HepG2 (cell line): ENCODE data around the gene ALPI. TPM values are rescaled to one million over a fixed set of nuclear protein-coding genes. Genes with fewer than 3 reads are reported as not detected.

Experiments
- ATAC-seq: fragments of 200-7000 bp; cut with Tn5 transposase; 3 replicates; pipeline ENCODE4 v1.9.1; 2020; ENCODE audit warnings: mild to moderate bottlenecking, moderate library complexity
- BruUV-seq: library from RNA; stranded (reverse); fragments of 400-500 nt; replicated peaks from 2 replicates; lab custom pipeline; 2021; lab: Mats Ljungman, UMichigan
- CTCF ChIA-PET: fragments of 300-600 bp; formaldehyde crosslinking; extraction: SDS; loops from one replicate; lab custom pipeline; 2021; ENCODE audit warnings: low total read pairs, inconsistent platforms, low intra/inter-chr PET ratio; lab: Yijun Ruan, JAX
- POLR2A ChIA-PET: fragments of 350-600 bp; sonication (Branson Sonifier 250); formaldehyde crosslinking; loops from one replicate; lab custom pipeline; 2020; ENCODE audit warnings: antibody characterized with exemption, inconsistent platforms; lab: Yijun Ruan, JAX
- DNase-seq: peaks from one replicate; pipeline ENCODE4 v3.0.0-alpha.2; 2015; ENCODE audit warnings: low spot score
- FAIRE-seq: peaks from 3 replicates; lab custom pipeline; 2011; peaks lifted over from hg19 to GRCh38; lab: Jason Lieb, UNC
- H2AFZ ChIP-seq: one replicate; pipeline ENCODE4 v1.6.1; 2011; ENCODE audit warnings: low read length, inconsistent platforms
- H3K27ac ChIP-seq: fragments of 300-600 bp; 3 replicates; pipeline ENCODE4 v1.8.0; 2011; ENCODE audit warnings: mixed run types, mild to moderate bottlenecking, mixed read lengths, low read length, inconsistent platforms; ENCODE audit not compliant: insufficient read depth; ENCODE audit errors: extremely low read length
- H3K27me3 ChIP-seq, 2 experiments: fragments of 200-600 bp in 1 of 2; 2 replicates in 1 of 2; 3 replicates in 1 of 2; pipeline versions ENCODE4 v1.6.0 to v1.8.0; 2011; ENCODE audit warnings: low read length in 2 of 2, mild to moderate bottlenecking in 2 of 2, moderate library complexity in 2 of 2, inconsistent platforms in 1 of 2; ENCODE audit not compliant: insufficient read depth in 2 of 2, control insufficient read depth in 1 of 2
- H3K36me3 ChIP-seq, 2 experiments: fragments of 200-600 bp in 1 of 2; replicated peaks in 1 of 2; 2 replicates in 1 of 2; 3 replicates in 1 of 2; pipeline versions ENCODE4 v1.5.1 to v1.8.0; 2011; ENCODE audit warnings: low read length in 2 of 2, inconsistent platforms in 1 of 2; ENCODE audit not compliant: insufficient read depth in 2 of 2, control insufficient read depth in 1 of 2
- H3K4me1 ChIP-seq: 2 replicates; pipeline ENCODE4 v1.5.1; 2012; ENCODE audit warnings: low read length, inconsistent platforms; ENCODE audit not compliant: insufficient read depth
- H3K4me2 ChIP-seq: 2 replicates; pipeline ENCODE4 v1.6.0; 2011; ENCODE audit warnings: low read depth, low read length, inconsistent platforms
- H3K4me3 ChIP-seq, 3 experiments: fragments of 200-600 bp in 1 of 3; sonication (generic), shearing (Covaris generic) in 1 of 3; replicated peaks in 1 of 3; 2 replicates each; pipeline ENCODE4 v1.5.1; 2011 to 2016; ENCODE audit warnings: low read length in 3 of 3, inconsistent platforms in 2 of 3, low read depth in 2 of 3, mild to moderate bottlenecking in 2 of 3, control low read depth in 1 of 3, mixed read lengths in 1 of 3; ENCODE audit not compliant: insufficient read depth in 1 of 3
- H3K79me2 ChIP-seq: one replicate; pipeline ENCODE4 v1.6.1; 2011; ENCODE audit warnings: low read length, inconsistent platforms; ENCODE audit not compliant: insufficient read depth
- H3K9ac ChIP-seq: 2 replicates; pipeline ENCODE4 v1.6.0; 2011; ENCODE audit warnings: mild to moderate bottlenecking, low read depth, low read length, inconsistent platforms; ENCODE audit not compliant: insufficient read depth
- H3K9me3 ChIP-seq: 2 replicates; pipeline ENCODE4 v1.5.1; 2012; ENCODE audit warnings: mild to moderate bottlenecking, low read length
- H4K20me1 ChIP-seq: 2 replicates; pipeline ENCODE4 v1.6.0; 2011; ENCODE audit warnings: inconsistent platforms, mild to moderate bottlenecking, low read length, moderate library complexity; ENCODE audit not compliant: insufficient read depth
- ASH2L ChIP-seq: fragments of 300-600, 200-600 bp; sonication (generic); IDR thresholded peaks from 2 replicates; pipeline ENCODE4 v1.7.0; 2017; ENCODE audit warnings: low read depth, mild to moderate bottlenecking, moderate library complexity, mixed read lengths, low read length; ENCODE audit not compliant: insufficient read length
- IRX3 ChIP-seq: sonication (generic); formaldehyde crosslinking; IDR thresholded peaks from 2 replicates; pipeline ENCODE4 v1.8.1; 2023; ENCODE audit warnings: mild to moderate bottlenecking, low read depth, missing genetic modification reagents, borderline replicate concordance
- LCORL ChIP-seq, 2 experiments: fragments of 450-650 bp in 1 of 2; sonication (generic) in 1 of 2; formaldehyde crosslinking in 1 of 2; IDR thresholded peaks; 2 replicates each; pipeline versions ENCODE4 v1.5.0 to v1.6.1; 2017 to 2020; ENCODE audit warnings: antibody characterized with exemption in 1 of 2, missing genetic modification reagents in 1 of 2
- NFRKB ChIP-seq: fragments of 450-650 bp; IDR thresholded peaks from 2 replicates; pipeline ENCODE4 v1.6.1; 2017
- PHF21A ChIP-seq: sonication (generic); formaldehyde crosslinking; IDR thresholded peaks from 2 replicates; pipeline ENCODE4 v1.5.0; 2020; ENCODE audit warnings: mild to moderate bottlenecking, missing genetic modification reagents
- SIX4 ChIP-seq: sonication (generic); formaldehyde crosslinking; IDR thresholded peaks from 2 replicates; pipeline ENCODE4 v1.4.0; 2020; ENCODE audit warnings: missing genetic modification reagents
- ZNF224 ChIP-seq: sonication (generic); formaldehyde crosslinking; IDR thresholded peaks from 2 replicates; pipeline ENCODE4 v1.5.0; 2020; ENCODE audit warnings: mild to moderate bottlenecking, missing genetic modification reagents
- WGBS: methylation state at CpG from one replicate; pipeline ENCODE4 v1.1.6; 2017; ENCODE audit warnings: low lambda C conversion rate; 5-methylcytosine and 5-hydroxymethylcytosine counted together
- in situ Hi-C: cut with HindIII; loops from 2 replicates; pipeline ENCODE4 v1.10.0; 2017; ENCODE audit warnings: low pct_unique_long_range_greater_than_20kb; ENCODE audit not compliant: extremely low pct_ligation_motif_present
- intact Hi-C: fragments of 100-400 bp; cut with micrococcal nuclease; formaldehyde crosslinking; loops from one replicate; pipeline ENCODE4 v1.10.0; 2022; ENCODE audit not compliant: unreplicated experiment
- polyA plus RNA-seq, 8 experiments: library from polyadenylated mRNA; depleted of rRNA in 3 of 8; stranded (reverse) in 7 of 8; unstranded in 1 of 8; fragments of >200 nt; fragmentation: Illumina TruSeq in 4 of 8; extraction: Trizol in 4 of 8; gene quantifications; 2 replicates each; pipeline versions ENCODE4 v1.2.1 to v1.2.3, GENCODE V29; 2011 to 2016; ENCODE audit warnings: low read depth in 4 of 8, missing spikeins in 1 of 8, mixed read lengths in 1 of 8; ENCODE audit not compliant: insufficient read depth in 1 of 8
- total RNA-seq, 5 experiments: library from RNA; depleted of rRNA; stranded (reverse); fragments of >200 nt; fragmentation: Illumina TruSeq; extraction: Trizol; gene quantifications; 2 replicates each; pipeline ENCODE4 v1.2.3, GENCODE V29; 2016; ENCODE audit warnings: low read depth in 1 of 5
- TF ChIP-seq, protein P1 (sequence below): sonication (generic); formaldehyde crosslinking; IDR thresholded peaks from 2 replicates; pipeline ENCODE4 v1.4.0; 2020; ENCODE audit warnings: missing genetic modification reagents
- TF ChIP-seq, protein P2 (sequence below): sonication (generic); formaldehyde crosslinking; IDR thresholded peaks from 2 replicates; pipeline ENCODE4 v1.5.1; 2020; ENCODE audit warnings: missing genetic modification reagents, mild to moderate bottlenecking, borderline replicate concordance

ALPI gene
- total and polyA plus RNA-seq, 2 of the 13 experiments (the other 11 are each of a cell fraction or from before 2014, with no cell fraction given), result not detected

DNA sequence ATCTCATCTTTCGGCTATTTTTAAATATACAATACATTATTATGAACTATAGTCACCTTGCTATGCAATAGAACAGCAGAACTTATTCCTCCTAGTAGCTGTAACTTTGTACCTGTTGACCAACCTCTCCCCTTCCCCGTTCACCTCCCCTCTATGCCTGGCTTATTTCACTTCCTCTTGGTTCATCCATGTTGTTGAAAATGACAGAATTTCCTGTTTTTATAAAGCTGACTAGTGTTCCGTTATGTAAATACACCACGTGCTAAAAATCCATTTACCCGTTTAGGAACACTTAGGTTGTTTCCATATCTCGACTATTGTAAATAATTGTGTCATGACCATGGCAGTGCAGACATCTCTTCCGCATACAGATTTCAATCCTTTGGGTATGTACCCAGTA, 10.3 kb downstream of the ALPI start (continued):
- TF ChIP-seq, protein P1, sequence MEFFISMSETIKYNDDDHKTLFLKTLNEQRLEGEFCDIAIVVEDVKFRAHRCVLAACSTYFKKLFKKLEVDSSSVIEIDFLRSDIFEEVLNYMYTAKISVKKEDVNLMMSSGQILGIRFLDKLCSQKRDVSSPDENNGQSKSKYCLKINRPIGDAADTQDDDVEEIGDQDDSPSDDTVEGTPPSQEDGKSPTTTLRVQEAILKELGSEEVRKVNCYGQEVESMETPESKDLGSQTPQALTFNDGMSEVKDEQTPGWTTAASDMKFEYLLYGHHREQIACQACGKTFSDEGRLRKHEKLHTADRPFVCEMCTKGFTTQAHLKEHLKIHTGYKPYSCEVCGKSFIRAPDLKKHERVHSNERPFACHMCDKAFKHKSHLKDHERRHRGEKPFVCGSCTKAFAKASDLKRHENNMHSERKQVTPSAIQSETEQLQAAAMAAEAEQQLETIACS (CRISPR knock-in tag), result no peak
- TF ChIP-seq PHF21A (CRISPR knock-in tag) (no peak), ASH2L (no peak), NFRKB (no peak), SIX4 (CRISPR knock-in tag) (no peak), IRX3 (no peak)
- TF ChIP-seq, protein P2, sequence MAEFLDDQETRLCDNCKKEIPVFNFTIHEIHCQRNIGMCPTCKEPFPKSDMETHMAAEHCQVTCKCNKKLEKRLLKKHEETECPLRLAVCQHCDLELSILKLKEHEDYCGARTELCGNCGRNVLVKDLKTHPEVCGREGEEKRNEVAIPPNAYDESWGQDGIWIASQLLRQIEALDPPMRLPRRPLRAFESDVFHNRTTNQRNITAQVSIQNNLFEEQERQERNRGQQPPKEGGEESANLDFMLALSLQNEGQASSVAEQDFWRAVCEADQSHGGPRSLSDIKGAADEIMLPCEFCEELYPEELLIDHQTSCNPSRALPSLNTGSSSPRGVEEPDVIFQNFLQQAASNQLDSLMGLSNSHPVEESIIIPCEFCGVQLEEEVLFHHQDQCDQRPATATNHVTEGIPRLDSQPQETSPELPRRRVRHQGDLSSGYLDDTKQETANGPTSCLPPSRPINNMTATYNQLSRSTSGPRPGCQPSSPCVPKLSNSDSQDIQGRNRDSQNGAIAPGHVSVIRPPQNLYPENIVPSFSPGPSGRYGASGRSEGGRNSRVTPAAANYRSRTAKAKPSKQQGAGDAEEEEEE (CRISPR knock-in tag), result no peak

DNA sequence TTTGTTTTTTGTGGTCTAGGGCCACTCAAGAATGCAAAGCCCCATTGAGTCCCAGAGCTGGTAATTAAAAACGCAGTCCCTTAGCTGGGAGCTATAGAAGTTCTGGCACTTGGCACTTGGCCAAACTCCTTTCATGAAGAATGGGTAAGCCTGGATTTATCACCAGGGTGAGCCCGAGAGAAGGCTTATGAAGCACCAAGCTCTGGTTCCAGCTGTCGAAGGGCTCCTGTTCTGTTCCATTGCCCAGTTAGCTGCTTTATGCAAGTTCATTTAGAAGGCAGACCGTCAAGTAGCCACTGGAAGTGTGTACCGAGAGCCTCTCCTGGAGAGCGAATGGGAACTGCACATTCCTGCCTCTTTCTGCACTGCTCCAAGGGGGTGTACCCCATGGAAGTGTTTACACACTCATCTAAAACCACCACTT, 17.5 kb downstream of the ALPI start:
- H3K36me3 ChIP-seq, result no peaks in the 10 kb centered on the region
- BruUV-seq, result no TSS peak
- TF ChIP-seq LCORL (IDR thresholded peaks at IDR 0.05), result 0 out of 2 replicates have a peak, but pooled peaks have one; percentile 51
- TF ChIP-seq LCORL (CRISPR knock-in tag; IDR thresholded peaks at IDR 0.05), result no peak
- no peak for TF ChIP-seq ZNF224 (CRISPR knock-in tag)

More for the DNA sequence above, 17.5 kb downstream of the ALPI start:
- H3K79me2 ChIP-seq, result no peaks in the 10 kb centered on the region
- no peak overlapping the region for H3K4me3 ChIP-seq
- no peak overlapping the region for H3K9ac ChIP-seq
- in situ Hi-C loops, result no loop called here
- POLR2A ChIA-PET, result no interaction called here
- WGBS, result 37% methylated on average over 6 of the region's 6 CpGs
- no peaks in the 10 kb centered on the region for H3K9me3 ChIP-seq
- H4K20me1 ChIP-seq, result no peaks in the 10 kb centered on the region; the same call in 1 of the 2 replicates
- ATAC-seq, result no peak
- peaks cover 8 to 54% of the 10 kb centered on the region in 2 experiments for H3K27me3 ChIP-seq
- intact Hi-C loops, result no loop called here
- no peak overlapping the region for H3K27ac ChIP-seq
- DNase-seq, result no peak
- CTCF ChIA-PET, result no interaction called here
- no peak for FAIRE-seq
- H3K4me1 ChIP-seq, result no peaks in the 10 kb centered on the region
- no peak overlapping the region for H2AFZ ChIP-seq
- H3K4me2 ChIP-seq, result no peak overlapping the region
